ENCODE measurements around the gene GATA3. TPM values are rescaled to one million over a fixed set of nuclear protein-coding genes. Genes with fewer than 3 reads are reported as not detected.
"Not testable (repeated sequence)": the region's sequence is repeated elsewhere in the genome, so short reads cannot be mapped to it uniquely, and the experiment has no call there.

Gene GATA3
- 79.7 and 81.0 TPM in 2 replicates for total RNA-seq

GRCh38 chr10:8054494-8055407 is at the start of gene GATA3:
GATA3 (plus strand) TSS chr10:8054688; CDS start chr10:8055656, 968 bp downstream.
- peaks cover 48% of the 10 kb centered on the region for H3K36me3 Mint-ChIP-seq (ENCODE audit: low read depth)
- peaks cover 41% of the 10 kb centered on the region for H3K4me1 Mint-ChIP-seq
- intact Hi-C loops (cut with micrococcal nuclease), result loop anchor here (1.0 to 10.0 kb wide), 9 partner anchors 77 to 1038 kb away; partner anchors contain the start of gene TAF3
- DNase-seq, result peak; percentile 96
- H3K27ac Mint-ChIP-seq, result peak within 1 kb of the TSS; percentile 99
- H3K9me3 Mint-ChIP-seq, result no peaks in the 10 kb centered on the region
- peak within 1 kb of the TSS; percentile 90 for H3K4me3 Mint-ChIP-seq
- peaks cover 18% of the 10 kb centered on the region for H3K27me3 Mint-ChIP-seq

- H3K4me3 Mint-ChIP-seq, result no peak overlapping the region
- DNase-seq, result peak; percentile 31
- peaks cover 17% of the 10 kb centered on the region for H3K36me3 Mint-ChIP-seq (ENCODE audit: low read depth)
- intact Hi-C loops (cut with micrococcal nuclease), result no loop called here
- no peaks in the 10 kb centered on the region for H3K27me3 Mint-ChIP-seq
- no peak overlapping the region for H3K27ac Mint-ChIP-seq
- peaks cover 5% of the 10 kb centered on the region for H3K9me3 Mint-ChIP-seq
- H3K4me1 Mint-ChIP-seq, result no peaks in the 10 kb centered on the region
Observed at GRCh38 chr10:8006274-8006999, 48.1 kb upstream of the GATA3 start.

GRCh38 chr10:8009031-8009430 is 45.5 kb upstream of the GATA3 start:
- Mint-ChIP-seq H3K27ac (no peak overlapping the region), H3K36me3 (ENCODE audit: low read depth) (peaks cover 19% of the 10 kb centered on the region), H3K9me3 (peaks cover 5% of the 10 kb centered on the region), H3K4me1 (no peaks in the 10 kb centered on the region), H3K27me3 (no peaks in the 10 kb centered on the region), H3K4me3 (no peak overlapping the region)
- DNase-seq, result no peak
- intact Hi-C loops (cut with micrococcal nuclease), result no loop called here

- no peak overlapping the region for H3K4me3 Mint-ChIP-seq
- intact Hi-C loops (cut with micrococcal nuclease), result no loop called here
- no peaks in the 10 kb centered on the region for H3K9me3 Mint-ChIP-seq
- no peak overlapping the region for H3K27ac Mint-ChIP-seq
- peaks cover 18% of the 10 kb centered on the region for H3K36me3 Mint-ChIP-seq (ENCODE audit: low read depth)
- peak; percentile 15 for DNase-seq
- H3K4me1 Mint-ChIP-seq, result no peaks in the 10 kb centered on the region
- no peaks in the 10 kb centered on the region for H3K27me3 Mint-ChIP-seq
Observed at GRCh38 chr10:8013006-8013405, 41.5 kb upstream of the GATA3 start.

GRCh38 chr10:8013619-8014018 is 40.9 kb upstream of the GATA3 start:
- Mint-ChIP-seq H3K27me3 (no peaks in the 10 kb centered on the region), H3K27ac (no peak overlapping the region), H3K36me3 (ENCODE audit: low read depth) (peaks cover 18% of the 10 kb centered on the region), H3K4me1 (no peaks in the 10 kb centered on the region), H3K9me3 (no peaks in the 10 kb centered on the region), H3K4me3 (no peak overlapping the region)
- DNase-seq, result peak; percentile 51
- intact Hi-C loops (cut with micrococcal nuclease), result no loop called here

GRCh38 chr10:8014649-8015048 is 39.8 kb upstream of the GATA3 start:
- Mint-ChIP-seq H3K27me3 (no peaks in the 10 kb centered on the region), H3K4me3 (no peak overlapping the region), H3K4me1 (no peaks in the 10 kb centered on the region), H3K36me3 (ENCODE audit: low read depth) (peaks cover 14% of the 10 kb centered on the region), H3K9me3 (no peaks in the 10 kb centered on the region), H3K27ac (no peak overlapping the region)
- peak; percentile 35 for DNase-seq
- intact Hi-C loops (cut with micrococcal nuclease), result no loop called here

- Mint-ChIP-seq H3K4me3 (no peak overlapping the region), H3K27ac (no peak overlapping the region), H3K36me3 (ENCODE audit: low read depth) (peaks cover 9% of the 10 kb centered on the region), H3K9me3 (no peaks in the 10 kb centered on the region), H3K4me1 (no peaks in the 10 kb centered on the region), H3K27me3 (peaks cover 3% of the 10 kb centered on the region)
- DNase-seq, result peak; percentile 27
- intact Hi-C loops (cut with micrococcal nuclease), result no loop called here
Observed at GRCh38 chr10:8017277-8017676, 37.2 kb upstream of the GATA3 start.

- no peak overlapping the region for H3K4me3 Mint-ChIP-seq
- peaks cover 5% of the 10 kb centered on the region for H3K4me1 Mint-ChIP-seq
- no peak for DNase-seq
- no peaks in the 10 kb centered on the region for H3K9me3 Mint-ChIP-seq
- H3K36me3 Mint-ChIP-seq (ENCODE audit: low read depth), result no peaks in the 10 kb centered on the region
- intact Hi-C loops (cut with micrococcal nuclease), result no loop called here
- peaks cover 18% of the 10 kb centered on the region for H3K27me3 Mint-ChIP-seq
- H3K27ac Mint-ChIP-seq, result no peak overlapping the region
Observed at GRCh38 chr10:8023321-8023720, 31.2 kb upstream of the GATA3 start.

- H3K4me1 Mint-ChIP-seq, result peaks cover 5% of the 10 kb centered on the region
- no peaks in the 10 kb centered on the region for H3K9me3 Mint-ChIP-seq
- intact Hi-C loops (cut with micrococcal nuclease), result no loop called here
- DNase-seq, result no peak
- no peaks in the 10 kb centered on the region for H3K36me3 Mint-ChIP-seq (ENCODE audit: low read depth)
- peaks cover 18% of the 10 kb centered on the region for H3K27me3 Mint-ChIP-seq
- H3K27ac Mint-ChIP-seq, result no peak overlapping the region
- no peak overlapping the region for H3K4me3 Mint-ChIP-seq
Observed at GRCh38 chr10:8023851-8024250, 30.6 kb upstream of the GATA3 start.

- peak overlapping the region; percentile 74 for H3K4me3 Mint-ChIP-seq
- peaks cover 5% of the 10 kb centered on the region for H3K4me1 Mint-ChIP-seq
- peaks cover 27% of the 10 kb centered on the region for H3K27me3 Mint-ChIP-seq
- no peaks in the 10 kb centered on the region for H3K36me3 Mint-ChIP-seq (ENCODE audit: low read depth)
- intact Hi-C loops (cut with micrococcal nuclease), result no loop called here
- H3K9me3 Mint-ChIP-seq, result no peaks in the 10 kb centered on the region
- no peak overlapping the region for H3K27ac Mint-ChIP-seq
- peak; percentile 59 for DNase-seq
Observed at GRCh38 chr10:8026349-8027259, 27.9 kb upstream of the GATA3 start.

- H3K4me1 Mint-ChIP-seq; intact Hi-C loops (cut with micrococcal nuclease); DNase-seq; H3K36me3 Mint-ChIP-seq (ENCODE audit: low read depth); H3K4me3 Mint-ChIP-seq; H3K27ac Mint-ChIP-seq; H3K9me3 Mint-ChIP-seq: not testable (repeated sequence)
- peaks cover 47% of the 10 kb centered on the region for H3K27me3 Mint-ChIP-seq
Observed at GRCh38 chr10:8031211-8031610, 23.3 kb upstream of the GATA3 start.

GRCh38 chr10:8032558-8032957 is 21.9 kb upstream of the GATA3 start:
- intact Hi-C loops (cut with micrococcal nuclease), result no loop called here
- H3K4me1 Mint-ChIP-seq, result peaks cover 6% of the 10 kb centered on the region
- H3K27ac Mint-ChIP-seq, result no peak overlapping the region
- peaks cover 5% of the 10 kb centered on the region for H3K36me3 Mint-ChIP-seq (ENCODE audit: low read depth)
- no peak overlapping the region for H3K4me3 Mint-ChIP-seq
- no peak for DNase-seq
- peaks cover 49% of the 10 kb centered on the region for H3K27me3 Mint-ChIP-seq
- peaks cover 4% of the 10 kb centered on the region for H3K9me3 Mint-ChIP-seq

- Mint-ChIP-seq H3K27me3 (peaks cover 62% of the 10 kb centered on the region), H3K27ac (no peak overlapping the region), H3K36me3 (ENCODE audit: low read depth) (peaks cover 12% of the 10 kb centered on the region), H3K4me1 (peaks cover 13% of the 10 kb centered on the region), H3K9me3 (peaks cover 10% of the 10 kb centered on the region), H3K4me3 (no peak overlapping the region)
- intact Hi-C loops (cut with micrococcal nuclease), result no loop called here
- DNase-seq, result peak; percentile 60
Observed at GRCh38 chr10:8033812-8034465, 20.5 kb upstream of the GATA3 start.
